GM21423 (cell line): ENCODE data around the gene IFT25.

ENCODE experiments used
- ATAC-seq: cut with Tn5 transposase; IDR thresholded peaks from one replicate; pipeline ENCODE4 v1.9.1; 2021; ENCODE audit warnings: mild to moderate bottlenecking, moderate library complexity; ENCODE audit not compliant: unreplicated experiment

Gene IFT25

DNA sequence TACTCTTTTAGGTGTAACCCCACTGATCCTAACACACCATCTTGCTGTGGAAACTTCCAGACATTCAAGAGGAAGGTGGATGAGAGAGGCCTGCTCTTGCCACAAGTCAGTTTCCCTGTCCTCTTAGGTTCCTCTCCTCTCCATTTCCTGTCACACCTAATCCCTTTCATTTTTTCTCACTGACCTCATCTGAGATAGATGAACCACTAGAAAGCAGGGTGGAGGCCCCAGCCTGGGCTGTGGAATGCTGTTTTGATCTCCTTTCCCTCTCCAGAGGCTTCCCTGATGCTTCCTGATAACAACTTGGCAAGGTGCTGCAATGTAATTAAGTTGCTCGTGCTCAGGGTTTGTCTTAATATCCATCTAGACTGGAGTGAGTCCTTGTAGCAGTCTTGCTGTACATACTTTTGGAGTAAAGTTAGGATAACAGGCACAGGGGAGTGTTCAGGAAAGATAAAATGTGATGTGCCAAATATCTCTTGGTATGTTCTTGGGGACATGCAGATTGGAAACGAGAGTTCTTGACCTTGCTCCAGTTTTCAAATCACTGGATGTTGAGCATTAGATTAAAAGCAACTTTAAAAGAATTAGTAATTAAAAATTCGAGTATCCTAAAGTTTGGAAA is 11.8 kb upstream of the IFT25 start:
- ATAC-seq: no peak

GRCh38 chr1:53956308-53957168 is 11.0 kb upstream of the IFT25 start:
- no peak for ATAC-seq

- no peak for ATAC-seq
Observed at GRCh38 chr1:53954128-53954527, 8.6 kb upstream of the IFT25 start.

GRCh38 chr1:53951697-53952096 is 6.2 kb upstream of the IFT25 start:
- no peak for ATAC-seq

DNA sequence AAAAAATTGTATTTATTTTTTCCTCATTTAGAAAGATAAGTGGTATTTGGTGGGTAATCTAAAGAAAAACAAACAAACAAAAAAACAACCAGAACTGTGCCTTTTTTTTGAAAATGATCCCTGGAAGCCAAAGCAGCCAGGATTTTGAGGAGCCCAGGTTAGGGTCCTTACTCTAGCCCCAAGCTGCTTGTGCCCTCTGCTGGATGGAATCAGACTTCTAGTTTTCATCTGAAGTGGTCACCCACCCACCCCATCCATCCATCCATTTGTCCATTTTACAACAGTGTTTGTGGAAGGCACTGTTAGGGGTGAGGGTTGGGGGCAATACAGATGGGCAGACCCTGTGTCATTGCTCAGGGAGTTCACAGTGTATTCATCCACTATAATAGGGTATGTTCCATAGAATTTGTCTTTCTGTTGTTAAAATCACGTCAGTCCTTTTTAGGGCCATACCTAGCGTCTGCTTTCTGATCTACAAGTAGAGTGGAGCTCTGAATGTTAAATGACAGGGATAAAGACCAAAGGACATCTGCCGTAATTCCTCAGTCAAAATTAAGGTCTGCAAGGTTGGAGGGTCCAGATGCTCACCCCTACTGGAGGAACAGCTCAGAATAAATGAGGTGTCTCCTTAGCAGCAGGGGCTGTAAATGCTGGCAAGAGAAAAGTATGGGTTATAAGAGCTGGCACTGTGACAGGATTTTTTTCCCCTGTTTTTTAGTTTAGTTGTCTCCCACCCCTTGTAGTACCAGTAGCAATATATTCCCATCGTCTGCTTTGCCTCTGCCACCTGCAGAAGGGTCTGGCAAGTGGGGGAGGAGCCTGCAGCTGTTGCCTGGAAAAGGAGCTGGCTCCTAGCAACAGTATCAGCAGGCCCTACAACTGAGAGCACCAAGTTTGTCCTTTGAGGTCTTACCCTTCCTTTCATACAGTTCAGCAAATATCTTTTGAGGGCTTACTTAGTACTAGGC is 3.8 kb upstream of the IFT25 start:
- ATAC-seq: no peak

GRCh38 chr1:53948291-53948690 is 2.8 kb upstream of the IFT25 start:
- ATAC-seq: no peak

- no peak for ATAC-seq
Observed at GRCh38 chr1:53947172-53947907, 1.8 kb upstream of the IFT25 start.

DNA sequence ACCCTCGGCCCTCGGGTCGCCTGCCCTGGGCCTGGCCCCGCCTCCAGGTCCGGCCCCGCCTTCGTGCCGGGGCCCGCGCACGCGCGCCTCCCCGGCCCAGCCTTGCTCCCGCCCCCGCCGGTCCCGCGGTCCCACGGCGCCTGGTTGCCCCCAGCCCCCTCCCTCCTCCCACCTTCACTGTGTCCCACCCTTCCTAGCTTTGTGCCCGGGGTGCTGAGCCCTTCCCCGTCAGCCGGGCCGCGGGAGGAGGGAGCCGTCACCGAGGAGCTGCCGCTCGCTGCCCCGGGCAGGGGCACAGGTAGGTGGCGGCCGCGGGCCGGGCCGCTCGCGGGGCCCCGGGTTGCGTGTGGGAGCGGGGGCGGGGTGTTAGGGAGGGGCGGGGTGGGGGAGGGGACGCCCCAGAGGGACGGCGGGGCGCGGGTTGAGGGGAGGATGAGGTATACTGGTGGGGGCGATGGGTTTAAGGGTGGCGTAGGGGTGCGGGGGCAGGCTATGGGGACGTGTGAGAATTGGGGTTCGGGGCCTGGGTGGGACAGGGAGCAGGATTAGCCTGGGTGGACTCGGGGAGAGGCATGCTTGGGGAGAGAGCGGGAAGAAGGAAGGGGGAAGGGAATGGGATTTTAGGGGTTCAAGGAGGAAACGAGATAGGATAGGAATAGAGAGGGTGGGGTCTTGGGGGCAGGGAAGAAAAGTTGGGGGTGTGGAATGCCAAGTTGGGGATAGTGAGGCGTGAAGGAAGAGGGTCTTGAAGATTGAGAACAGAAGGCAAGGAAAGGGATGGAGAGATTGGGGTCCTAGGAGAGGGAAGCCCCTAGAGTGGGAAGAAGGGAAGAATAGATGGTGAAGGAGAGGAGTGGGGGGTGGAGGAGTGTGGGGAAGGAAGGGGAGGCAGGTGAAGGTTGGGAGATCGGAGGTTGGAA is 1.0 kb upstream of the IFT25 start, which contains the start of gene LRRC42:
LRRC42 (plus strand) TSS at position 99 of the 920 bp plus-strand sequence. CDS start 5,650 bp downstream, outside the sequence.
- ATAC-seq: peak; percentile 63

- no peak for ATAC-seq
Observed at GRCh38 chr1:53945183-53945432, 391 bp downstream of the IFT25 start.

- no peak for ATAC-seq
Observed at GRCh38 chr1:53944469-53945182, 873 bp downstream of the IFT25 start.

DNA sequence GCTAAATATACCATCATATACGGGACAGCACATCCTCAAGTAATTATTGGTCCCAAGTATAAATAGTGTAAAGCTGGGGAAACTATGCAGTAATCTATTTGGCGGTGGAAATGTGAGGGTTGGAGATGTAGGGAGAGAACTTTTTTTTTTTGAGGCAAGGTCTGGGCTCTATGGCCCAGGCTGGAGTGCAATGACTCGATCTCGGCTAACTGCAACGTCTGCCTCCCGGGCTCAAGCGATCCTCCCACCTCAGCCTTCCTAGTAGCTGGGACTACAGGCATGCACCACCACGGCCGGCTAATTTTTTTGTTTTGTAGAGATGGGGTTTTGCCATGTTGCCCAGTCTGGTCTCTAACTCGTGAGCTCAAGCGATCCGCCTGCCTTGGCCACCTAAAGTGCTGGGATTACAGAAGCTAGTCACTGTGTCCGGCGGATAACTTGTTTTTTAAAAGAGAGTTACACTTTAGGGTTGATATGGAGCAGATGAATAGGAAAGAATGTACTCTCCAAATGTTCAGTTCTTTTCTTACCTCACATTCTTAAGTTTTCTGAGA is 1.9 kb downstream of the IFT25 start:
- no peak for ATAC-seq

- ATAC-seq: no peak
Observed at GRCh38 chr1:53943090-53943489, 2.4 kb downstream of the IFT25 start.

DNA sequence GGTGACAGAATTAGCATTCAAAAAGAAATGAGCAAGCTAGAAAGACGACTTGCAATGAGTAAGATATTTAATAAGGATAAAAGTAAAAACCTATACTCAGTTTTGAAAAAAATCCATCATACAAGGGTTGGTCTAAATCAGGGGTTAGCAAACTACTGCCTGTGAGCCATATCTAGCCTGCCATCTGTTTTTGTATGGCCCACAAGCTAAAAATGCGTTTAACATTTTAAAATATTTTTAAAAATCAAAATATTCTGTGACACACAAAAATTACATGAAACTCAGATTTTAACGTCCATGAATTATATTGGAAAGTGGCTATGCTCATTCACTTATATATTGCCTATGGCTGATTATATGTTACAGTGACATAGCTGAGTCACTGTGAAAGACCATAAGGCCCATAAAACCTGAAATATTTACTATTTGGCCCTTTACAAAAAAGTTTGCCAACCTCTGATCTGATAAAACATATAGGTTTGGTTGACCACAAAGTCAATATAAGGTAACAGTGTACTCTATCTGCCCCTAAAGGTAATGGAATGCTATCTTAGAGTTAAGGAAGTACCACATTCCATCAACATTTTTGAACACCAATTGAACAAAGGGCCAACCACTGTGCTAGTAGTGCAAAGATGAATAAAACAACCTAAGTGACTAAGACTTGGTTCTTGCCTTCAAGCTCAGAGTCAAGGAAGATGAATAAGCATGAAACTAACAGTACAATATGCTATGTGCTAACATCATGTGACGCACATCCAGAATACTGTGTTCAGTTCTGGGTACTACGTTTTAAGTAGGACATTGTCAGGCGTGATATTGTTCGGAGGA is 3.2 kb downstream of the IFT25 start:
- ATAC-seq: no peak

DNA sequence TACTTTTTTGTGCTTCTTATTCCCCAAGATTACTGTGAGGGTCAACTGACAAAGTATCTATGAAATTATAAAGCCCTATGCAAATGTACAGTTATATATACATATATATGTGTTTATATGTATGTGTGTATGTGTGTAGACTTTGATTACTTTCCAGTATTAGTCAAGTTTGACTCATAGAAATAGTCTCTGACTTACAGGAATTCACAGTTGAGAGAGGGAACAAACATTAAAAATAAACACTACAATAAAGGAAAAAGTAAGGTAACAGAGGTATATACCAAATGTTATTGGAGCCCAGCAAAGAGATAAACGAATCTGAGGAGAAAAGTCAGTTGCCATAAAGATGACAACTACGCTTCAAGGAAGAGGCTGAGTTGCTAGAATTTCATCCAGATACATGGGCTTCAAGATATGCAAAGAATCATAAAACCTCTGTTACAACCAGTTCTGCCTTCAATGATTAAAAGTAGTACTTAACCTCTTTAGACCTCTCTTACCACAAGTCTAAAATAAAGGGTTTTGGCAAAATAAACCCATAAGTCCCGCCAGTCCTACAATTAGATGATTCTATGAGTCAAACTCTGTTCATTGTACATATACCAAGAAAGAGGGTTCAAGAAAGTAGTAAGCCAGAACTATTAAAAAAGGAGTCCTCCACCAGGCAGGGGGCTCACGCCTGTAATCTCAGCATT is 7.2 kb downstream of the IFT25 start:
- no peak for ATAC-seq

- ATAC-seq: no peak
Observed at GRCh38 chr1:53936430-53936829, 9.1 kb downstream of the IFT25 start.

GRCh38 chr1:53934170-53934765 is 11.2 kb downstream of the IFT25 start:
- ATAC-seq: no peak

DNA sequence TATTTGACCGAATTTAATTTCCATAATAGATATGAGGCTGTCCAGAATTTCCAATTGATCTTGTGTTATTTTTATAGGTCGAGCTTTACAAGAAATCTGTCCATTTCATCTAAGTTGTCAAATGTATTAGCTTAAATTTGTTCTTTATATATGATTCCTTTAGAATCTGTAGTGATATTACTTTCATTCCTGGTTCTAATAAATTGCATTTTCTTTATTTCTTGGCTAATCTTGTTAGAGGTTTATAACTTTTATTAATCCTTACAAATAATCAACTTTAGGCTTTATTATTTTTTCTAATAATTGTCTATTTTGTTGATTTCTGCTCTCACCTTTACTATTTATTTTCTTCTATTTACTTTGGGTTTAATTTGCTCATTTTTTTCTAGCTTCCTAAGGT is 14.0 kb downstream of the IFT25 start:
- no peak for ATAC-seq
